Stimulated activated CD8-positive, alpha-beta memory T cell treated with anti-CD3 and anti-CD28 coated beads, Interleukin-7, amount 100 ng/mL, for 4 hours (primary cell): Measurements from ENCODE around the gene GNA12.

Source experiments
- DNase-seq, 2 donors: peaks; one replicate each; pipeline ENCODE4 v3.0.0-alpha.2; 2020; ENCODE audit warnings: low read depth in 2 of 2

Gene GNA12

GRCh38 chr7:2838451-2838850 lies 5.7 kb downstream of the GNA12 start:
- DNase-seq, result no peak

DNA sequence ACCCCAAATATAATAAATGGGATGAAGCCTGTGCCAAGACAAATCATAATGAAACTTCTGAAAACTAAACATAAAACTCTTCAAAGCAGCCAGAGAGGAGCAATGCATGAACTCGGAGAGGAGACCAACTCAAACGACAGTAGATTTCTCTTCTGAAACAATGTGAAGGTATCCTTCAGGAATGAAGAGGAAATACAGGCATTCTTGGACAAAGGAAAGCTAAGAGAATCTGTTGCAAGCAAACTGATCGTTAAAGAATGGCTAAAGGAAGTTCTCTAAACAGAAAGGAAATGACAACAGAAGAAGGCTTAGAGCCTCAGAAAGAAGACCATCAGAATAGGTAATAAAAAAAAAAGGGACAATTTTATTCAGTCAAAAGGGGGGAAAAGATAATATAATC lies 6.6 kb downstream of the GNA12 start:
- DNase-seq, result no peak

GRCh38 chr7:2834748-2835441 lies 9.2 kb downstream of the GNA12 start:
- DNase-seq, result no peak

DNA sequence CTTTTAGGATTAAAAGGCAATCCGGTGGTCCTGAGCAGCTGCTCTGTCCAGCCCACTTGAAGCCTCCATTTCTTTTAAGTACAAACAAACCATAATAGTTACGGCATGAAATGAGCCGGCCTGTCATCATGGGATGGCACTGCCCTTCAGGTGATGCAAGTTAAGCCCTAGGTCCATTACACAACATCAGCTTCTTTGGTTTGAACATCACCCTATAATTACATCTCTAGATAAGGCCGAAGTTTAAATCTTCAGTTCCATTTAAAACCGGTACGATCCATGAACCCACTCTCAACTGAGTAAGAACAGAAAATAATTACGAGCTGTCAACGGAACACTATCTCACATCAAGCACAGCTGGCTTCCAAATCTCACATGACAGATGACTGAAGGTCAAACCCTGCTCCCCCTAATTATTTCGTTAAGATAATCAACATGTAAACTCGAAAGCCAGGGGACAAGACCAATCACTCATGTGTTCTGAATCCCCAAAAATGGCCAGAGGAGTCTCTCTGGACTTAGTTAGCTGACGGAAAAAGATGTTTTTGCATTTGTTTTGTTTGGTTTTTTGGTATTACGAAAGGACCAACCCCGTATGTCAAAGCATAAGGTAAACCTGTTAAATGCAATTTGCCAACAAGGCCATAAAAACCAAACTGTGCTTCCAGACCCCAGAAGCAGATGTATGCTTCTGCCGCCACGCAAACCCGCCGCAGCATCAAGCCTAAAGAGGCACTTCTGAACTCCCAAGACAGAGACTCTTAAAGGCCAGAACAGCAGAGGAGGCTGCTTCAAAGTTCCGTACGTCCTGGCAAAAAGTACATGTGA lies 10.8 kb downstream of the GNA12 start:
- no peak for DNase-seq

DNA sequence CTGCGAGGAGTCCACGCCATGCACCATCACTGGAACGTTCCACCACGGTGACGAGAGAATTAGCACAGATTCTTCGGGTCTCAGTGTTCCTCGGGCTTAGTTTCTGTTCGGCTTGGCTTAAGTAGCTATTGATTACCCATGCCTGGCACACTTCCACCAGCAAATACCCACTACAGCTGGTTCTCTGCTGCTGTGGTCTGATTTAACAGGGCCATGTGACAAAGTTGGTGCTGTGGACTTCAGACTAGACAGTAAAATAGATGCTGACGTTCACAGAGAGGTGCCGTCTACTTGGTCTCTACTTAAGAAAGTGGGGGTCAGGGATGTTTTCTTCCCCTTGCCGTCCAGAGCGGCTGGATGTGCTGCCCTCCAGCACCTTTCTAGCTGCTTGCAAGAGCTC lies 11.6 kb downstream of the GNA12 start:
- no peak for DNase-seq

DNA sequence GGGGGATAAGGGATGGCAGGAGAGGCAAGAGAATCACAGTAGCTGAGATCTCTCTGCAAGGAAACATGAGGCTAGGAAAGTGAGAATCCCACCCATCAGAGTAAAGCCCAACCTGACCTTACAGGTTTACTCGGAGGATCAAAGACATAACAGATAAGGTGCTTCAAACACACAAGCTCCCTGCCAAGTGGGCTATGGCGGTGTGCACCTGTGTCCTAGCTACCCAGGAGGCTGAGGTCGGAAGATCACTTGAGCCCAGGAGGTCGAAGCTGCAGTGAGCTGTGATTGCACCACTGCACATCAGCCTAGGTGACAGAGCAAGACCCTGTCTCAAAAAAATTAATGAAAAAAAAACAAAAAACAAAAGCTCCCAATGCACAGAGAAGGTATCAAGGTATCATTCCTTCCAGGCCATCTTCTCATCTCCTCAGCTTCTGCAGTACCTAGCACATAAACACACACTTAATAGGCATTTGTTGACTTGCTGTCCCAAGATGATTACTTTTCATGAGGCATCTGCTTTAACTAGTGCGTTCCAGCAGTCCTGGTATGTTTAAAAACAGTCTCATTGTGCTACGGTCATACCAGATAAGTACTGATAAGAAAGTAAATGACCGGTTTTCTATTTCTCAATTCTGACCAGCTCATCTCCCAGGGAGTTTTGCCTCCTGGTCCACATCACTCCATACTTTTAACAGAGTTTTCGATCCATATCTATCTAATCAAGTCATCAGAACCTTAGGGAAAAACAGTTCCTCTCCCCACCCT lies 13.3 kb downstream of the GNA12 start:
- DNase-seq, result no peak

DNA sequence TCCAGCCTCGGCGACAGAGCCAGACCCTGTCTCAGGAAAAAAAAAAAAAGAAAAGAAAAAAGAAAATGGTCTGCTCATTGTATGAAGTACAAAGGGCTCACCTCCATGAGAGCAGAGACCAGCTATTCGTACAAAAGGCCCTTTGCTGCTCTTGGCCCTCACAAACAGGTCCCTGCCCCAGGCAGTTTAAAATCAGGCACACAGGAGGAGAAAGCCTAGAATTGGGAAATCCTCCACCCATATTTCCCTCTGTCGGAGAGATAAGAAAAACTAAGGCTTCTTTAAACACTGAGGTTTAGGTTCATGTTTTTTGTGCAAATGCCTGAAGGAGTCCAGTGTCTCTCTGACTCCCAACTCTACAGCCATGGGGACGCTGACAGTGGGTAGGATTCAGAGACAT lies 15.1 kb downstream of the GNA12 start:
- DNase-seq, result no peak

DNA sequence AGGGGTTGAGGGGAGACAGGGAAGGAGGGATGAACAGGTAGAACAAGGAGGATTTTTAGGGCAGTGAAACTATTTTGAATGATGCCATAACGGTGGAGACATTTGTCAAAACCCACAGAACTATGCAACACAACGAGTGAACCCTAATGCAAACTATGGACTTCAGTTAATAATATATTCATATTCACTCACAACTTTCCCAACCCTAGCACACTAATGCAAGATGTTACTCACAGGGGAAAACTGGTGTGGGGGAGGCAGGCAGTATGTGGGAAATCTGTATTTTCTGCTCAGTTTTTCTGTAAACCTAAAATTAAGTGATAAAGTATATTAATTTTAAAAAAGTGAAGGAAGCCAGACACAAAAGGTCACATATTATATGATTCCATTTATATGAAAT lies 17.3 kb downstream of the GNA12 start:
- no peak for DNase-seq

DNA sequence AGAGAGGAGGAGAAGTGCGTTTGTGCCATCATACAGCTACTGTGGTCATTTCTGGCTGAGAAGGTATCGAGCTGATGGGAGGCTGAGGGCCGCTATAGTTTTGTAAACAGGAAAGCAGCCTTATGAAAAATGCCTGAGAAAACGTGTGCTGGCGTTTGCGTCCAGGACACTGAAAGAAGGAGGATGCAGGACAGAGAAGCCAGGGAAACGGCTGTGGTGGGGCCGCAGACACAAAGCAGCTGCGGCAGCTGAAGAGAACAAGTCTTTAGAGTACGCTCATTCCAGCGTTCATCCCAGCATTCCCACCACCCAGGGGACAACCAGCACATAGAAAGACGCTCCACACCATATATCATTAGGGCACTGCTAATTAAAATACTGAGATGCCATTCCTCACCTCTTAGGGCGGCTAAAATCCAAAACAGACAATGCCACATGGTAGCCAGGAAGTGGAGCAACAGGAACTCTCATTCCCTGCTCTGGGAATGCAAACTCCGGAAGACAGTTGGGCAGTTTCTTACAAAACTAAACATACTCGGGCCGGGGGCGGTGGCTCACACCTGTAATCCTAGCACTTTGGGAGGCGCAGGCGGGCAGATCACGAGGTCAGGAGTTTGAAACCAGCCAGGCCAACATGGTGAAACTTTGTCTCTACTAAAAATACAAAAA lies 18.4 kb downstream of the GNA12 start:
- no peak for DNase-seq

GRCh38 chr7:2824678-2825461 lies 19.2 kb downstream of the GNA12 start:
- DNase-seq, result no peak

GRCh38 chr7:2824026-2824677 lies 20.0 kb downstream of the GNA12 start:
- DNase-seq, result no peak

GRCh38 chr7:2823130-2823529 lies 21.0 kb downstream of the GNA12 start:
- DNase-seq, result no peak

DNA sequence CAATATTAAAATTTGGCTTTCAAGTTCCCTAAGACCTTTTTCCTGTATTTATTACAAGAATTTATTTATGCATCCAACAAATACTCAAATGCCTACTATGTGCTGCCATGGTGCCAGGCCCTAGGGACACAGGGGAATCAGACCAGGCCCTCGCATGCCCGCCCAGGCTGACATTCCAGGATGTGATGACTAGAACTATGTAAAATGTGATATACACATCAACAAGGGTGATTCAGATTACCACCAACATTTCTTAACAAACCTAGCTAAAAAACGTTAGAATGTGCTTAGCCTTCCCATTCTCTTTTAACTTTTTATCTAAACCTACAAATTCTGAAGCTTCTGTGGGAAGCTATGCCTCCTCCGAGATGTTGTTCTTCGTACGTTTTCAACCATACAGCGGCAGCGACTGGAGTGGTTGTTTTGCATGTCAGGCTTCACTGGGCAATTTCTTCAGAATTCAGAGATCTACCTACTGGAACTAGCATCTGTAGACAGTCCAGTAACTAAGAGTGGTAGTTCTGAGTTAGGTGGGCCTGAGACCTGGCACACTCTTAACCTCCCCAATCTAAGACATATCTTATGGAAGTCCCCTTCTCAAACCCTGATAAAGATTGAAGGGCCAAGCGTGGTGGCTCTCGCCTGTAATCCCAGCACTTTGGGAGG lies 22.1 kb downstream of the GNA12 start:
- DNase-seq, result no peak

DNA sequence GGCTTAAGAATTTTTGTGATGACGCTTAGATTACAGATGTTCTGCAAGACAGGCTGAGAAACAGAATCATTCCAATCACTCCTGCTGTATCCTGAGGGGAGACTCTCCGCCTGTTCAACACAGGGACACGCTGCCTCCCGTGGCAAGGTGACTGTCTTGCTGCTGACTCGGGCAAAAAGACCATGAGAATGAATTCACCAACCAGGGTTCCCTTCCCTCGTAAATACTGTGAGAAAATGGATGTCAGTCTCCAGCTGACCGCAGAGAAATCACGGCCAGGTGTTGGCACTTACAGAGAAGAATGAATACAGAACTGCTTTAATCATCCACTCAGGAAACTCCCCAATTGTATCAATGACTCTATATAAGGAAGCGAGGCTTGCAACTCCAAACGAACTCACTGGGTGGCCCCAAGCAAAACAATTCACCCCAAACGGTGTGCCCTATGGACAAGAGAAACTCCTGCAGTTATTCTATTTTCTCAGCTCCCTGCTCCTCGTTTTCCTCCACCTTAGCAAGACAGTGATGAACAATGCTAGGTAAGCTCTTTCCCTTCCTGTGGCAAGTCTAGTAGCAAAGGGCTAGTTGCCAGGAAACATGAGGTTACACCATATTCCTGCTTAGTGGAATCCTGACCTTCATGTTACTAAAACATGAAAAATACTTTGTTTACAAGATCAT lies 22.8 kb downstream of the GNA12 start:
- DNase-seq, result no peak

DNA sequence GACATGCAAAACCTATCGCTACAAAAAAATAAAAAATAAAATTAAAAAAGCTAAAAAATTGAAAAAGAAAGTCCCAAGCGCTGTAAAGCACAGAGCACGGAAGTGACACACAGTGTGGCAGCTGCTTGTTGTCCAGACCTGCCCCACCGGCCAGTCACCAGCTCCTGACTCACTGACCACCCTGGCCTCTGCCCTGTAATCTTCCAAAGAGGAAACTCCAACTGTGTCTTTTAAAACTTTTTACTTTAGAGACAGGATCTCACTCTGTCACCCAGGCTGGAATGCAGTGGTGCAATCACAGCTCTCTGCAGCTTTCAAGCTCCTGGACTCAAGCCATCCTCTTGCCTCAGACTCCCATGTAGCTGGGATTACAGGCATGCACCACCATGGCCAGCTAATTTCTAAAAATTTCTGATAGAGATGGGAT lies 23.6 kb downstream of the GNA12 start:
- no peak for DNase-seq

GRCh38 chr7:2819954-2820397 lies 24.1 kb downstream of the GNA12 start:
- DNase-seq, result no peak

- no peak for DNase-seq
These were observed 24.8 kb downstream of the GNA12 start for GRCh38 chr7:2819161-2819953.

DNA sequence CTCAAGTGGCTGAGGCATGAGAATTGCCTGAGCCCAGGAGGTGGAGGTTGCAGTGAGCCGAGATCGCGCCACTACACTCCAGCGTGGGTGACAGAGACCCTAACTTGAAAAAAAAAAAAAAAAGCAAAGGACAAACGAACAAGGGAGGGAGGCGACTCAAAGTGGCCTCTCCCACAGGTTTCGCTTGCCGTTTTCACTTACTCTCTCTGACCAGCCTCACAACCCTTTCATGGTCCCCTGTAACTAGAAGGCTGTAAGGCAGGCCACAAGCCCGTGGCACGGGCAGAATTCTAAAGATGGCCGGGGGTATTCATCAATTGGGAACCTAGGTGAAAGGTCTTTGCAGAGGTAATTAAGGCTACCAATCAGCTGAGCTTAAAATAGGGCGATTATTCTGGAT lies 25.5 kb downstream of the GNA12 start:
- no peak for DNase-seq

- no peak for DNase-seq
These were observed 26.0 kb downstream of the GNA12 start for GRCh38 chr7:2818121-2818520.
